Panc1 (cell line): Measurements from ENCODE around the gene SSH3. TPM values are rescaled to one million over a fixed set of nuclear protein-coding genes. Genes with fewer than 3 reads are reported as not detected.

Experiments used
- ATAC-seq: fragments of 200-7000 bp; cut with Tn5 transposase; 2 replicates; pipeline ENCODE4 v1.9.1; 2020; ENCODE audit warnings: mild to moderate bottlenecking, moderate library complexity
- BruUV-seq: library from RNA; stranded (reverse); fragments of 400-500 nt; replicated peaks from 2 replicates; lab custom pipeline; 2021; lab: Mats Ljungman, UMichigan
- CTCF ChIA-PET: fragments of 300-600 bp; sonication (Branson Sonifier 250); formaldehyde crosslinking; loops from one replicate; lab custom pipeline; 2022; ENCODE audit warnings: antibody characterized with exemption; lab: Charles Lee
- POLR2A ChIA-PET: fragments of 300-600 bp; sonication (Branson Sonifier 250); formaldehyde crosslinking; loops from one replicate; lab custom pipeline; 2022; ENCODE audit warnings: antibody characterized with exemption; lab: Charles Lee
- DNase-seq: peaks from one replicate; pipeline ENCODE4 v3.0.0-alpha.2; 2010; ENCODE audit warnings: low read depth, low spot score
- H3K27ac ChIP-seq: 2 replicates; pipeline ENCODE4 v1.5.1; 2011; ENCODE audit warnings: mild to moderate bottlenecking, low read length, inconsistent platforms
- H3K27me3 ChIP-seq: fragments of 200-500 bp; sonication (Bioruptor generic); 2 replicates; pipeline ENCODE4 v1.6.0; 2014; ENCODE audit warnings: low read length, inconsistent platforms; ENCODE audit not compliant: control insufficient read depth, insufficient read depth
- H3K36me3 ChIP-seq: fragments of 200-500 bp; sonication (Bioruptor generic); 2 replicates; pipeline ENCODE4 v1.5.1; 2014; ENCODE audit warnings: inconsistent platforms, mild to moderate bottlenecking, low read length, moderate library complexity; ENCODE audit not compliant: control insufficient read depth, insufficient read depth
- H3K4me1 ChIP-seq: 2 replicates; pipeline ENCODE4 v1.5.1; 2011; ENCODE audit warnings: inconsistent platforms, mild to moderate bottlenecking, low read length, moderate library complexity; ENCODE audit not compliant: control insufficient read depth, insufficient read depth
- H3K4me3 ChIP-seq, 2 experiments: 2 replicates each; pipeline ENCODE4 v1.5.1; 2011 to 2012; ENCODE audit warnings: low read depth in 2 of 2, low read length in 2 of 2, mild to moderate bottlenecking in 2 of 2, inconsistent platforms in 1 of 2, moderate library complexity in 1 of 2
- H3K9me3 ChIP-seq: fragments of 200-500 bp; sonication (Bioruptor generic); 2 replicates; pipeline ENCODE4 v1.5.1; 2014; ENCODE audit warnings: low read depth, mild to moderate bottlenecking, inconsistent platforms, low read length, moderate library complexity; ENCODE audit not compliant: control insufficient read depth, insufficient read depth
- POLR2AphosphoS5 ChIP-seq: IDR thresholded peaks from 2 replicates; pipeline ENCODE4 v1.6.1; 2012; ENCODE audit warnings: mild to moderate bottlenecking, low read depth, low read length, moderate library complexity
- SIN3A ChIP-seq: IDR thresholded peaks from 2 replicates; pipeline ENCODE4 v1.6.1; 2012; ENCODE audit warnings: low read depth, mild to moderate bottlenecking, low read length, moderate library complexity, borderline replicate concordance; ENCODE audit not compliant: insufficient read depth
- TCF7L2 ChIP-seq: IDR thresholded peaks from 2 replicates; pipeline ENCODE4 v1.6.1; 2011; ENCODE audit warnings: mild to moderate bottlenecking, low read depth, low read length, inconsistent platforms
- in situ Hi-C: cut with HindIII; loops from 2 replicates; pipeline ENCODE4 v1.10.0; 2016; ENCODE audit warnings: low sequenced_read_pairs, low pct_unique_long_range_greater_than_20kb
- intact Hi-C: fragments of 100-400 bp; cut with micrococcal nuclease; formaldehyde crosslinking; loops from one replicate; pipeline ENCODE4 v1.10.0; 2022; ENCODE audit not compliant: unreplicated experiment
- total RNA-seq: library from RNA; stranded (reverse); gene quantifications from one replicate; pipeline ENCODE4 v1.2.1, GENCODE V29; 2021; ENCODE audit not compliant: unreplicated experiment
- TF ChIP-seq, protein P1 (sequence below): fragments of 450-650 bp; IDR thresholded peaks from 2 replicates; pipeline ENCODE4 v1.5.1; 2017; ENCODE audit warnings: mild to moderate bottlenecking
- TF ChIP-seq, protein P2 (sequence below), 2 experiments: IDR thresholded peaks; 2 replicates each; pipeline ENCODE4 v1.6.1; 2011 to 2012; ENCODE audit warnings: low read depth in 2 of 2, control low read depth in 1 of 2, low read length in 1 of 2, mild to moderate bottlenecking in 1 of 2, moderate library complexity in 1 of 2; ENCODE audit not compliant: insufficient read depth in 1 of 2

SSH3 gene
- total RNA-seq, 1 experiment from 2014 or later = 79.8 TPM

DNA sequence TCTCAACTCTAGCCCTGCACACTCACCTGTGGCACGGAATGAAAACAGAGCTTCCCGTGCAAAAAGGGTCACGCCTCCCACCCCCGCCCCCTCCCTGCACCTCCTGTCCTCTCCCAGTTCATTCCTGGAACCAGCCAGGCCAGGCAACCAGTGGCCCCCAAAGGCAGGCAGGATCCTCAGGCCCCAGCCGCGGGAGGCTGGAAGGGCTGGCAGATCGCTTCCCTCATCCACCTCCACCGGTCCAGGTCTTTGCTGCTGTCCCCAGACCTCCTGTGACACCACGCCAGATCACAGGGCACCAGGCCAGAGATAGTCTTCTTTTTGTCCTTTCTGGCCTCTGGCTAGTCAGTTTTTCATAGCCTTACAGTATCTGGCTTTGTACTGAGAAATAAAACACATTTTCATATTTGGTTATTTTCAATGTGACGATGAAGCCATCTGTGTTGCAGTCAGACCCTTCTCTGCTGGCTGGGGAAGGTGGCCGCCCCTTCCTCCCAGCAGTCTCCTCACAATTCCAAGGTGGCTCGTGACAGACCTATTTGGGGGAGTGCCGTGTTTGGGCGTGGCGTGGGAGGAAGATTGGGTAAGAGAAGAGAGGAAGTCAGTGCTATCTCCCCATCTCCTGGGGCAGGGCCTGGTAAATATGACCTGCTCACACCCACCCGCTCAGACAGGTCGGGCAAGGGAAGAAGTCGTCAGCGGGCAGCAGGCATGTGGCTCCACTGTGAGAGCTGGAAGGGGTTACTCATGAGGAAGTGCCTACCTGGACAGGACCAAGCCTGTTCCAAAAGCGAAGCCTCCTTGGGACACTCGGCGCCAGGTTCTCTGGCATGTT lies 9.1 kb downstream of the SSH3 start:
- in situ Hi-C loops (no loop called here), intact Hi-C loops (loop anchor here (10.0 kb wide), 1 partner anchor 218 kb away; no protein-coding TSS in a partner anchor)
- TF ChIP-seq, protein P1, sequence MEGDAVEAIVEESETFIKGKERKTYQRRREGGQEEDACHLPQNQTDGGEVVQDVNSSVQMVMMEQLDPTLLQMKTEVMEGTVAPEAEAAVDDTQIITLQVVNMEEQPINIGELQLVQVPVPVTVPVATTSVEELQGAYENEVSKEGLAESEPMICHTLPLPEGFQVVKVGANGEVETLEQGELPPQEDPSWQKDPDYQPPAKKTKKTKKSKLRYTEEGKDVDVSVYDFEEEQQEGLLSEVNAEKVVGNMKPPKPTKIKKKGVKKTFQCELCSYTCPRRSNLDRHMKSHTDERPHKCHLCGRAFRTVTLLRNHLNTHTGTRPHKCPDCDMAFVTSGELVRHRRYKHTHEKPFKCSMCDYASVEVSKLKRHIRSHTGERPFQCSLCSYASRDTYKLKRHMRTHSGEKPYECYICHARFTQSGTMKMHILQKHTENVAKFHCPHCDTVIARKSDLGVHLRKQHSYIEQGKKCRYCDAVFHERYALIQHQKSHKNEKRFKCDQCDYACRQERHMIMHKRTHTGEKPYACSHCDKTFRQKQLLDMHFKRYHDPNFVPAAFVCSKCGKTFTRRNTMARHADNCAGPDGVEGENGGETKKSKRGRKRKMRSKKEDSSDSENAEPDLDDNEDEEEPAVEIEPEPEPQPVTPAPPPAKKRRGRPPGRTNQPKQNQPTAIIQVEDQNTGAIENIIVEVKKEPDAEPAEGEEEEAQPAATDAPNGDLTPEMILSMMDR = no peak
- TF ChIP-seq TCF7L2 (no peak), POLR2AphosphoS5 (no peak; the same call in 1 of the 2 replicates), SIN3A (no peak)
- TF ChIP-seq, protein P2, sequence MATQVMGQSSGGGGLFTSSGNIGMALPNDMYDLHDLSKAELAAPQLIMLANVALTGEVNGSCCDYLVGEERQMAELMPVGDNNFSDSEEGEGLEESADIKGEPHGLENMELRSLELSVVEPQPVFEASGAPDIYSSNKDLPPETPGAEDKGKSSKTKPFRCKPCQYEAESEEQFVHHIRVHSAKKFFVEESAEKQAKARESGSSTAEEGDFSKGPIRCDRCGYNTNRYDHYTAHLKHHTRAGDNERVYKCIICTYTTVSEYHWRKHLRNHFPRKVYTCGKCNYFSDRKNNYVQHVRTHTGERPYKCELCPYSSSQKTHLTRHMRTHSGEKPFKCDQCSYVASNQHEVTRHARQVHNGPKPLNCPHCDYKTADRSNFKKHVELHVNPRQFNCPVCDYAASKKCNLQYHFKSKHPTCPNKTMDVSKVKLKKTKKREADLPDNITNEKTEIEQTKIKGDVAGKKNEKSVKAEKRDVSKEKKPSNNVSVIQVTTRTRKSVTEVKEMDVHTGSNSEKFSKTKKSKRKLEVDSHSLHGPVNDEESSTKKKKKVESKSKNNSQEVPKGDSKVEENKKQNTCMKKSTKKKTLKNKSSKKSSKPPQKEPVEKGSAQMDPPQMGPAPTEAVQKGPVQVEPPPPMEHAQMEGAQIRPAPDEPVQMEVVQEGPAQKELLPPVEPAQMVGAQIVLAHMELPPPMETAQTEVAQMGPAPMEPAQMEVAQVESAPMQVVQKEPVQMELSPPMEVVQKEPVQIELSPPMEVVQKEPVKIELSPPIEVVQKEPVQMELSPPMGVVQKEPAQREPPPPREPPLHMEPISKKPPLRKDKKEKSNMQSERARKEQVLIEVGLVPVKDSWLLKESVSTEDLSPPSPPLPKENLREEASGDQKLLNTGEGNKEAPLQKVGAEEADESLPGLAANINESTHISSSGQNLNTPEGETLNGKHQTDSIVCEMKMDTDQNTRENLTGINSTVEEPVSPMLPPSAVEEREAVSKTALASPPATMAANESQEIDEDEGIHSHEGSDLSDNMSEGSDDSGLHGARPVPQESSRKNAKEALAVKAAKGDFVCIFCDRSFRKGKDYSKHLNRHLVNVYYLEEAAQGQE (IDR thresholded peaks at IDR 0.05; ENCODE audit: insufficient read depth in 1 of 2, low read depth in 2 of 2, low read length in 1 of 2) = no peak
- Histone ChIP-seq H3K4me1 (no peaks in the 10 kb centered on the region), H3K36me3 (no peaks in the 10 kb centered on the region), H3K4me3 (no peak overlapping the region), H3K27ac (no peak overlapping the region), H3K9me3 (no peaks in the 10 kb centered on the region), H3K27me3 (no peaks in the 10 kb centered on the region)
- CTCF ChIA-PET = interaction anchor here (0.6 kb wide), 1 partner anchor 46 kb away, joined by 5 read pairs; no protein-coding TSS in a partner anchor
- no peak for ATAC-seq
- POLR2A ChIA-PET = no interaction called here
- no TSS peak for BruUV-seq
- DNase-seq = no peak

DNA sequence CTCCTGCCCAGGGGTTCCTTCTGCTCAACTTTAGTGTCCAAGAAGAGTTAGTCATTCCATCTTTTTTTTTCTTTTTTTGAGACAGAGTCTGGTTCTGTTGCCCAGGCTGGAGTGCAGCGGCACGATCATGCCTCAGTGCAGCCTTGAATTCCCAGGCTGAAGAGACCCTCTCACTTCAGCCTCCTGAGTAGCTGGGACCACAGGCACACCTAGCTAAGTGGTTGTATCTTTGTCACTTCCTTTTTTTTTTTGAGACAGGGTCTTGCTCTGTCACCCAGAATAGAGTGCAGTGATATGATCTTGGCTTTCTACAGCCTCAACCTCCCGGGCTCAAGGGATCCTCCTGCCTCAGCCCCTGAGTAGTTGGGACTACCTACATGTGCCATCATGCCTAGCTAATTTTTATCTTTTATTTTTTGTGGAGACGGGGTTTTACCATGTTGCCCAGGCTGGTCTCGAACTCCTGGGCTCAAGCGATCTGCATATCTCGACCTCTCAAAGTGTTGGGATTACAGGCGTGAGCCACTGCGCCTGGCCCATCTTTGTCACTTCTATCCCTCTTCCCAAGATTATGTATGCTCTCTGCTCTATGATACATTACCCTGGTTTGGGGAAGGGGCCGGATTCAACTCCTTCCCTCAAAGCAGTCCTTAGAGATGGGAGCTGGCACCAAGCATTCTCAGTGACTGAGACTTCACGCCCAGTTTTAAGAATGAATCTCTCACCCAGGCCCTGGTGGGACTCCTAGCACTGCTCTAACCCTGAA lies 10.0 kb downstream of the SSH3 start:
- DNase-seq (no peak), ATAC-seq (no peak)
- H3K36me3 ChIP-seq = no peaks in the 10 kb centered on the region
- in situ Hi-C loops = no loop called here
- ChIA-PET POLR2A (no interaction called here), CTCF (interaction anchor here (0.6 kb wide), 1 partner anchor 47 kb away, joined by 5 read pairs; no protein-coding TSS in a partner anchor)
- intact Hi-C loops = loop anchor here (10.0 kb wide), 1 partner anchor 219 kb away; no protein-coding TSS in a partner anchor
- no peaks in the 10 kb centered on the region for H3K9me3 ChIP-seq
- peaks cover under 1% of the 10 kb centered on the region; the same call in 1 of the 2 replicates for H3K4me1 ChIP-seq
- no peak overlapping the region for H3K4me3 ChIP-seq
- H3K27ac ChIP-seq = no peak overlapping the region
- H3K27me3 ChIP-seq = no peaks in the 10 kb centered on the region
- no TSS peak for BruUV-seq
- TF ChIP-seq, protein P2 (IDR thresholded peaks at IDR 0.05; ENCODE audit: insufficient read depth in 1 of 2, low read depth in 2 of 2, low read length in 1 of 2) = no peak
- TF ChIP-seq TCF7L2 = no peak
